ENCODE results near the gene MND1. TPM values are rescaled to one million over a fixed set of nuclear protein-coding genes. Genes with fewer than 3 reads are reported as not detected.

MND1 gene
- total RNA-seq, 2 experiments from 2014 or later = 59.4 to 101 TPM

DNA sequence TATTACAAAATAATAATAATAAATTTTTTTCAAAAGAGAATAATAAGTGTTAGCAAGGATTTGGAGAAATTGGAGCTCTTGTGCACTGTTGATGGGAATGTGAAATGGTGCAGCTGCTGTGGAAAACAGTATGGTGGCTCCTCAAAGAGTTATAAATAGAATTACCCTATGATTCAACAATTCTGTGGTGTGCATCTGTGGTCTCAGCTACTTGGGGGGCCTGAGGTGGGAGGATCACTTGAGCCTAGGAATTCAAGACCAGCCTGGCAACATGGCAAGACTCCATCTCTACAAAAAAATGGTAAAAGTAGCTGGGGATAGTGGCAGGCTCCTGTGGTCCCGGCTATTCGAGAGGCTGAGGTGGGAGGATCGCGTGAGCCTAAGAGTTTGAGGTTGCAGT lies 19.6 kb downstream of the MND1 start:
- Histone ChIP-seq H4K20me1 (ENCODE audit: insufficient read depth, low read length) (no peaks in the 10 kb centered on the region), H3K9me2 (ENCODE audit: insufficient read depth, low read length) (no peaks in the 10 kb centered on the region), H3K4me2 (ENCODE audit: low read length) (no peak overlapping the region), H3K36me3 (ENCODE audit: insufficient read depth, low read length) (peaks cover 95% of the 10 kb centered on the region), H3K4me3 (ENCODE audit: low read depth, low read length, poor library complexity, severe bottlenecking) (no peak overlapping the region), H3K79me2 (ENCODE audit: insufficient read depth, low read depth, low read length) (no peaks in the 10 kb centered on the region), H3K9me3 (ENCODE audit: low read length) (no peaks in the 10 kb centered on the region), H3K4me1 (ENCODE audit: insufficient read depth, low read length, poor library complexity, severe bottlenecking) (no peaks in the 10 kb centered on the region), H3K27ac (ENCODE audit: low read depth, low read length, poor library complexity, severe bottlenecking) (no peak overlapping the region), H2AFZ (ENCODE audit: low read length) (no peak overlapping the region)
- TF ChIP-seq EZH2phosphoT487 (IDR thresholded peaks at IDR 0.05; ENCODE audit: borderline replicate concordance, low read depth, low read length) = no peak
- TF ChIP-seq, protein P1, sequence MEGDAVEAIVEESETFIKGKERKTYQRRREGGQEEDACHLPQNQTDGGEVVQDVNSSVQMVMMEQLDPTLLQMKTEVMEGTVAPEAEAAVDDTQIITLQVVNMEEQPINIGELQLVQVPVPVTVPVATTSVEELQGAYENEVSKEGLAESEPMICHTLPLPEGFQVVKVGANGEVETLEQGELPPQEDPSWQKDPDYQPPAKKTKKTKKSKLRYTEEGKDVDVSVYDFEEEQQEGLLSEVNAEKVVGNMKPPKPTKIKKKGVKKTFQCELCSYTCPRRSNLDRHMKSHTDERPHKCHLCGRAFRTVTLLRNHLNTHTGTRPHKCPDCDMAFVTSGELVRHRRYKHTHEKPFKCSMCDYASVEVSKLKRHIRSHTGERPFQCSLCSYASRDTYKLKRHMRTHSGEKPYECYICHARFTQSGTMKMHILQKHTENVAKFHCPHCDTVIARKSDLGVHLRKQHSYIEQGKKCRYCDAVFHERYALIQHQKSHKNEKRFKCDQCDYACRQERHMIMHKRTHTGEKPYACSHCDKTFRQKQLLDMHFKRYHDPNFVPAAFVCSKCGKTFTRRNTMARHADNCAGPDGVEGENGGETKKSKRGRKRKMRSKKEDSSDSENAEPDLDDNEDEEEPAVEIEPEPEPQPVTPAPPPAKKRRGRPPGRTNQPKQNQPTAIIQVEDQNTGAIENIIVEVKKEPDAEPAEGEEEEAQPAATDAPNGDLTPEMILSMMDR (conservative IDR thresholded peaks at IDR 0.05; ENCODE audit: low read length) = no peak
- no peak for DNase-seq (ENCODE audit: low spot score)
- intact Hi-C loops (cut with micrococcal nuclease; ENCODE audit: unreplicated experiment) = no loop called here
- ChIA-PET POLR2A (interaction anchor here (0.7 to 2.8 kb wide), 7 partner anchors 10 to 167 kb away, joined by 3 to 11 read pairs (median 6); no protein-coding TSS in a partner anchor), CTCF (ENCODE audit: unreplicated experiment) (no interaction called here)
- no TSS peak for BruUV-seq (replicated peaks)

DNA sequence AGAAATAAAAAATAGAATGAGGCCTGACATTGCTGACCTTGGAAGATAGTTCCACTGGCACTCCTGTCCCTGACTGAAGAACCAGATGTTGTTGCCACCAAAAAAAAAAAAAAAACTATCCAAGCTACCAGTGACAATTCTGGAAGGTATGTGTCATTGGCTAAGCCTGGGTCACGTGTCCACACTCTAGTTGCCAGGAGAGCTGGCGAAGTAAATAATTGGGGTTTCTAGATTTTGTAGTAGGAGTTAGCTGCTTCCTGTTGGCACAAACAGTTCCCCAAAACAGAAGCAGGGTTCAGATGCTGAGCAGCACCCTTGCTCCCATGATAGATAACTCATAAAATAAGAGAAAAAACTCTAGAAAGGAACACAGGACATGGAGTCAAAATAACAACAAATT lies 20.5 kb downstream of the MND1 start:
- H3K79me2 ChIP-seq (ENCODE audit: insufficient read depth, low read depth, low read length) = no peaks in the 10 kb centered on the region
- H3K4me2 ChIP-seq (ENCODE audit: low read length) = no peak overlapping the region
- BruUV-seq (replicated peaks) = no TSS peak
- no peaks in the 10 kb centered on the region for H3K4me1 ChIP-seq (ENCODE audit: insufficient read depth, low read length, poor library complexity, severe bottlenecking)
- intact Hi-C loops (cut with micrococcal nuclease; ENCODE audit: unreplicated experiment) = no loop called here
- ChIA-PET POLR2A (interaction anchor here (0.7 to 2.8 kb wide), 7 partner anchors 11 to 216 kb away, joined by 3 to 11 read pairs (median 7); no protein-coding TSS in a partner anchor), CTCF (ENCODE audit: unreplicated experiment) (no interaction called here)
- H3K9me2 ChIP-seq (ENCODE audit: insufficient read depth, low read length) = no peaks in the 10 kb centered on the region
- no peak overlapping the region for H2AFZ ChIP-seq (ENCODE audit: low read length)
- no peaks in the 10 kb centered on the region for H3K9me3 ChIP-seq (ENCODE audit: low read length)
- no peak overlapping the region for H3K27ac ChIP-seq (ENCODE audit: low read depth, low read length, poor library complexity, severe bottlenecking)
- peaks cover 95% of the 10 kb centered on the region for H3K36me3 ChIP-seq (ENCODE audit: insufficient read depth, low read length)
- no peak for TF ChIP-seq EZH2phosphoT487 (IDR thresholded peaks at IDR 0.05; ENCODE audit: borderline replicate concordance, low read depth, low read length)
- TF ChIP-seq, protein P1 (conservative IDR thresholded peaks at IDR 0.05; ENCODE audit: low read length) = no peak
- H3K4me3 ChIP-seq (ENCODE audit: low read depth, low read length, poor library complexity, severe bottlenecking) = no peak overlapping the region
- no peak for DNase-seq (ENCODE audit: low spot score)
- H4K20me1 ChIP-seq (ENCODE audit: insufficient read depth, low read length) = no peaks in the 10 kb centered on the region

DNA sequence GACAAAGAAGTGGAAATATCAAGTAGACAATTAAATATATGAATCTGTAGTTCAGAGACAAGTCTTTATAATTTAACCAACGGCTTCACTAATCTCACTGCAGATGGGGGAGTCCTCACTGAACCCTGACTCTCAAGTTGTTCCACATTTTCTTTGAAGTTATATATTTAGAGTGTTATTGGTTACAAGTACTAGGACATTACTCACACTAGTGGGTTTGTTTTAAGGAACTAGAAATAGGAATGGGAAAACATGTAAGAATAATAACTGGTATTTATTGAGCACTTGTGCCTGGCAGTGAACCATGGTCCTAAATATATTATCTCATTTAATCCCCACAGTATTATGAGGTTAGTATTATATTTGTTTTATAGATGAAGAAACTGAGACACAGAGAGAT lies 22.0 kb downstream of the MND1 start:
- BruUV-seq (replicated peaks) = no TSS peak
- intact Hi-C loops (cut with micrococcal nuclease; ENCODE audit: unreplicated experiment) = no loop called here
- H3K9me3 ChIP-seq (ENCODE audit: low read length) = peaks cover 7% of the 10 kb centered on the region; the same call in 1 of the 2 replicates
- no peak overlapping the region for H2AFZ ChIP-seq (ENCODE audit: low read length)
- H3K79me2 ChIP-seq (ENCODE audit: insufficient read depth, low read depth, low read length) = no peaks in the 10 kb centered on the region
- H3K9me2 ChIP-seq (ENCODE audit: insufficient read depth, low read length) = no peaks in the 10 kb centered on the region
- CTCF ChIA-PET (ENCODE audit: unreplicated experiment) = no interaction called here
- no peak overlapping the region for H3K27ac ChIP-seq (ENCODE audit: low read depth, low read length, poor library complexity, severe bottlenecking)
- TF ChIP-seq EZH2phosphoT487 (IDR thresholded peaks at IDR 0.05; ENCODE audit: borderline replicate concordance, low read depth, low read length) = no peak
- TF ChIP-seq, protein P1 (conservative IDR thresholded peaks at IDR 0.05; ENCODE audit: low read length) = no peak
- no peak for DNase-seq (ENCODE audit: low spot score)
- POLR2A ChIA-PET = interaction anchor here (0.6 to 2.8 kb wide), 2 partner anchors 9 to 50 kb away, joined by 4 to 10 read pairs; no protein-coding TSS in a partner anchor
- H3K4me3 ChIP-seq (ENCODE audit: low read depth, low read length, poor library complexity, severe bottlenecking) = no peak overlapping the region
- no peaks in the 10 kb centered on the region for H3K4me1 ChIP-seq (ENCODE audit: insufficient read depth, low read length, poor library complexity, severe bottlenecking)
- H4K20me1 ChIP-seq (ENCODE audit: insufficient read depth, low read length) = no peaks in the 10 kb centered on the region
- H3K36me3 ChIP-seq (ENCODE audit: insufficient read depth, low read length) = peaks cover 97% of the 10 kb centered on the region
- no peak overlapping the region for H3K4me2 ChIP-seq (ENCODE audit: low read length)

All from OCI-LY7 (cell line).